ENCODE measurements around the gene CHD2.

Gene CHD2

DNA sequence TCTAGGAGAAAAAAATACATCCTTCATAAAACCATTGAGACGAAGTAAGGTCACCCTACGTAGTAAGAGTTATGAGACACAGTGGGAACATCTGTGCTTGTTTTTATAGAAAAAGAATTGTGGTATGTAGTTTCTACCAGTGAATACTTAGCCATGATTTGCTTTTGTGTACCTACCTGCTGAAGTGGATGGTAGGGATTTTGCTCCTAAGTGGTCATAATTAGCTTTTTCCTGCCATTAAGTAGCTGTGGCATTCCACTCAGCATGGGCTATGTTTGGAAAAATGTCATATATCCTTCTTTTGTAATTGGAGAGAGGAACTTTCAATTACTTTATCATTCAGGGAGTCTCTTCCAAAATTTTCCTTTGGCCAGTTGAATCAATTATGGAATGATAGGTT, 63.7 kb downstream of the CHD2 start:
- no peak for DNase-seq

DNA sequence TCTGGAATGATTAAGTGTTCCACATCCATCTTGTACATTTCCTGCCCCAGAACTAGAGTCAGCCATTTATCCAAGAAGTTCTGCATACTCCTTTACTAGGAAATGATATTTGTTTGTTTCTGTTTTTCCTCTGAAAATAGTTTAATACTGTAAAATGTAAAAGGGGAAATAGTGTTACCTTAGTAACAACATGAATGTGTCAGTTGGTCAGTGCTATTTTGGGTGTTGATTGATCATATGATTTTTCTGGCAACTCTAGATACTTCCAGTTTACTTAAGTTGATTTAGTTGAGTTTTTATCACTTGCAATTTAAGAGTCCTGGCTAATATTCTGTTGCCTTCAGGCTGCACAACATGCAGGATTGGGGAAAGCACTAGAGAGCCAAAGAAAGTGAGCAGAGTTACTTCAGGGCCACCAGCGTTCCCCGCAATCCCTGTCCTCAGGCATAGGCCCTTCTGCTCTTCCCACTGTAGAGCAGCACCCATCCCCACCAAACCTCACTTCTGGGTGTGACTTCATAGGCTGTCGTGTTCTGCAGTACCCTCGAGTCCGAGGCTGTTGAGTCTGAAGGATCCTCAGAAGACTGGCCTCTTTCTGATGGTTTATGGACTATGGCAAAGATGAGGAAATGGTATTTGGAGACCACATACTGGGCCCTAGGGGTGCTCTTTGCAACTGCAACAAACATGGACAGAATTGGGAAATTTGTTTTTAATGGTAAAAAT, 69.0 kb downstream of the CHD2 start:
- DNase-seq: no peak

GRCh38 chr15:92970656-92971055, 70.5 kb downstream of the CHD2 start:
- no peak for DNase-seq

GRCh38 chr15:92971081-92971480, 71.0 kb downstream of the CHD2 start:
- no peak for DNase-seq

DNA sequence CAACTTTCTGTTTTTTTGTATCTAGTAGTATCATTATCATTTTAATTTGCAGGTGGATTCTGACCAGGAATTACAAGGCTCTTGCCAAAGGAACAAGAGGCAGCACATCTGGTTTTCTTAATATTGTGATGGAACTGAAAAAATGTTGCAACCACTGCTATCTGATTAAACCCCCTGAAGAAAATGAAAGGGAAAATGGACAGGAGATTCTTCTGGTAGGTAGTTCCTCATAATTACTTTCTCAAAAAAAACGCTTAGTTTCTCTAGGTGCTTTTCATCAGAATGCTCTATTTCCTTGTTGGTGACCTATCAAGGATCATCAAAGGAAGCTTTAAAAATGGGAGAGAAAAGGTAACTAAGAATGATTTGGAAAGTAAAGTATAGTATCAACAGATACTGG, 71.6 kb downstream of the CHD2 start:
- no peak for DNase-seq

DNA sequence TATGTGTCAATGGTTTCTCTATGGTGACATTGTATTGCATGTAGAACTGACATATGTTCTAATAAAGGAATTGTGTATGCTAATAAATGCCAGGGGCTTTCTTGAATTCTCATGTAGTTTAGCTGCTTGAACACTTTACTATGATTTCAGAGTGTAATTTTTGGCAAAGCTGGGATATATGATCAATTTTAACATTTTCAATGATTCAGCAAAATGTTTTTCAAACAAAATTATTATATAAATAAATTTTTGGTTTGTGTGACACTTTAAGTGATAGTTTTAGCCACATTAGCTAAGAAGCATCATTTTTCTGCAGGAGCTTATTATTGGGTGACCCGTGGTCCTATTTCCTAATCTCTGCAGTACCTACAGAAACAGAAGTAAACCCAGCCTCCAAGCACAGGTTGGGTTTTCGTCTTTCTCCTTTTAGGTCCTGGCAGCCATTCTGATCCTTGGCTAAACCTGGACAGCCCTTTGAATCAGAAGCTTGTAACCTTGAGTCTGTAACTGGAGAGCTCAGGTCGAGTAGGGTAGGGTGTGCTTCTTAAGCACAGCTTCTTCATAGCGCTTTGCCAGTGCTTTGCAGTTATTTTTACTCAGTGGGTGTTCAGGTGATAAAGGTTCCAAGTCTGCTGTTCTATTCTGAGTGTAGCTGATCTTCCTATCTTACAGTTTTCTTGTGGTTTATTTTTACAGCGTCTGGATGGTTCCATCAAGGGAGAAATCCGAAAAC, 74.2 kb downstream of the CHD2 start:
- DNase-seq: no peak

GRCh38 chr15:92979011-92979701, 79.0 kb downstream of the CHD2 start:
- DNase-seq: no peak

- DNase-seq: no peak
Observed at GRCh38 chr15:92981333-92981732, 81.2 kb downstream of the CHD2 start.

DNA sequence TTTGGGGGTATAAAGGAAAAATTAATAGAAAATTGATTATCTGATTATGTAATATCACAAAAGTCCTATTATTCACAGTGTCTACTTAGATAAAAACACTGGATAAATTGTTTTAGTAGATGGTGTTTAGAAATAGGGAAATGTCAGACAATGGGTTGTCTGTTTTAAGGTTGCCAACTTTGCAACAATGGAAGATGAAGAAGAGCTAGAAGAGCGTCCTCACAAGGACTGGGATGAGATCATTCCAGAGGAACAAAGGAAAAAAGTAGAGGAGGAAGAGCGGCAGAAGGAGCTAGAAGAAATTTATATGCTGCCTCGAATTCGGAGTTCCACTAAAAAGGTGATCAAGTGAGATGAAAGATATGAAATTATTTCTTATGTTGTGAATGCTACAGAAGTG, 84.0 kb downstream of the CHD2 start:
- no peak for DNase-seq

GRCh38 chr15:92989470-92989869, 89.3 kb downstream of the CHD2 start:
- no peak for DNase-seq

DNA sequence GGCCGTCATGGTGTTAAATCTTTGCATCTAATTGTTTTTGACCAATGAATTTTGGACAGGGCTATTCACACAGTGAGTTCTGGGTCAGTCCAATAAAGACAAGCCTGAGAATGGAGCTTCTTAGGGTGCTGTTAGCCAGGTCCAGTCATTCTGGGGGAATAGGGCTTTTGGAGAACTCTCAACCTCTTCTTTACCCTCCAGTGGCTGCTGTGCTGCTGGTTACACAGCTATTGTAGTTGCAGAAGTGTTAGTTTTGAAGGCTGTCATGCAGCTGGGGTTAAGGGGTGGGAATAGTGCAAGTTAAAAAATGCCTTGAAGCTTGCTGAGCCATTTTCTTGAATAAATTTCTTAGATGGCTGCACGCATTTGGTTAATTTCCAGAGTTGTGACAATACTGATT, 89.9 kb downstream of the CHD2 start:
- DNase-seq: no peak

GRCh38 chr15:92992720-92993119, 92.6 kb downstream of the CHD2 start:
- no peak for DNase-seq

DNA sequence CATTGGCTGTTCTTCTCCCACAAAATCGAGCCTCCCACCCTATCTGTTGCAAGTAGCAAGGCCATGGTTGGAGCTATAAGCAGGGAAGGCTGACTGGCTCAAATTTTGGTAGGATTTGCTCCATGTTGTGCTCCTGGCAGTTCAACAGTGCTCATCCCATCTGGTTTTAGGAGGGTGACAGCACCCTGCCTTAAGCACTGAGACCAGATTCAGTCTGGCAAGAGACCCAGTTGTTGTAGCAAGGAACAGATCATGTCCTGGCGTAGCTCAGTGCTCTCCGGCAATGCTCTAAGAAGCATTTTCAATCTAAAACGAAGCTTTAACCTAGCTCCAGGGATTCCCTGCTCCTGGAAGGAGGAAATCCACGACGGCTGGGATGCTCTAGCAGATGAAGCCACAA, 97.7 kb downstream of the CHD2 start:
- DNase-seq: no peak

GRCh38 chr15:93001156-93001555, 101.0 kb downstream of the CHD2 start:
- DNase-seq: no peak

- no peak for DNase-seq
Observed at GRCh38 chr15:93001881-93002280, 101.8 kb downstream of the CHD2 start.

DNA sequence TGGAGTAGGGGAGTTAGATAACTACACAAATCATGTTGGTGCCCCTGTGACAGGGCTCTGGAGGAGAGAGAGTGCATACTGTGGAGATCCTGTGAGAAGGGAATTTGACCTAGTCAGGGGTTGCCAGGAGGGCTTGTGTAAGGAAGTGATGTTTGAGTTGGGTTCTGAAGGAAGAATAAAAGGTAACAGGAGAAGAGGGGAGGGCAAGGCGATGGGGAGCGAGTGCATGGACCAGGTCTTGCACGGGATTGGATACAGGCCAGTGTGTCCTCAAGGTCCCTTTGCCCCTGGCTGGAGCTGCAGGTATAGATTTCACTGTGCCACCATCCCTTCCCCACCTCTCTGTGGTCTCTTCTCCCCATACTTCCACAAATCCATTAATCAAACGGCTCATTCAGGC, 105.0 kb downstream of the CHD2 start:
- no peak for DNase-seq

- no peak for DNase-seq
Observed at GRCh38 chr15:93007994-93008393, 107.9 kb downstream of the CHD2 start.

DNA sequence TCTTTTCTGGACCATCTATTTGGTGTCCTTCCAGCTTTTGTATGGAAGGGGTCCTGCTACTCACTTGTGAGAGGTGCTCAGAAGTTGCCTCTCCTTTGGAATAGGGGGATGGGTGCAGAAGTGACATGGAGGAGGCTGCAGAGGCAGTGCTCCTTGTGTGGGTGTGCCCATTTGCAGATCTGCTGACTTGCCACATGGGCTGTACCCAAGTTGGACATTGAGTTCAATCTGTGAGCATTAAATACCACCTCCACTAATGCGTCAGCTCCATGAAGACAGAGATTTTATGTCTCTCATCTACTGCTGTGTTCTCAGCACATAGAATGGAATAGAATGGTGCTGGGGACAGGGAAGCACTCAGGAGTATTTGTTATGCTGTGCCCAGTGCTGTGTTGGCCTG, 112.7 kb downstream of the CHD2 start:
- DNase-seq: no peak

DNA sequence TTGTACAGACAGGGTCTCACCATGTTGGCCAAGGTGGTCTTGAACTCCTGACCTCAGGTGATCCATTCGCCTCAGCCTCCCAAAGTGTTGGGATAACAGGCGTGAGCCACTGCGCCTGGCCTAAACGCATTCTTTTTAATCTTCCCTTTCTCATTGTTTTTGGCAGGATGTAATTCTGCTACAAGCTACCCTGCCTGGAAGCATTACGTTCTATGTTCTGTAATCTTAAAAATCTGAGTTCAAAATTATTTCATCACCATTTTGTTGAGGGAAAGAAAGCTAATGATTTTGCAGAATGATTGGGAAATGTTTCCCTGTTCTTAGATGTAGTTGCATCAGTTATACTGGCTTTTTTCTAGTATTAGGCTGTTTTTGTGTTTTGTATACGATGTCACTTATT, 117.4 kb downstream of the CHD2 start:
- no peak for DNase-seq

GRCh38 chr15:93018574-93018973, 118.5 kb downstream of the CHD2 start:
- DNase-seq: no peak

GRCh38 chr15:93019090-93019489, 119.0 kb downstream of the CHD2 start:
- no peak for DNase-seq

- DNase-seq: no peak
Observed at GRCh38 chr15:93019971-93020370, 119.8 kb downstream of the CHD2 start.

GRCh38 chr15:93020976-93021772, 121.0 kb downstream of the CHD2 start:
- DNase-seq: no peak

All from CD4-positive, alpha-beta T cell treated with Interferon gamma for 1 hour (primary cell).